CD14-positive monocyte (primary cell): ENCODE results near the gene REPIN1. TPM values are rescaled to one million over a fixed set of nuclear protein-coding genes. Genes with fewer than 3 reads are reported as not detected.

Source experiments
- DNase-seq, 3 donors: peaks; one replicate each; pipeline ENCODE4 v3.0.0-alpha.2; 2011 to 2022
- H2AFZ ChIP-seq: 2 replicates; pipeline ENCODE4 v1.6.0; 2012; ENCODE audit warnings: mild to moderate bottlenecking, low read depth, low read length, inconsistent platforms; ENCODE audit not compliant: insufficient read depth, poor library complexity, severe bottlenecking
- H3K27ac ChIP-seq, 2 donors: 1 replicate in 1 of 2; 2 replicates in 1 of 2; pipeline ENCODE4 v1.5.1; 2012 to 2013; ENCODE audit warnings: low read length in 2 of 2, control low read depth in 1 of 2, inconsistent platforms in 1 of 2, low read depth in 1 of 2, mild to moderate bottlenecking in 1 of 2
- H3K27me3 ChIP-seq, 2 donors: one replicate each; pipeline versions ENCODE4 v1.6.0 to v1.6.1; 2011 to 2013; ENCODE audit warnings: low read length in 2 of 2; ENCODE audit not compliant: control insufficient read depth in 2 of 2, insufficient read depth in 2 of 2
- H3K36me3 ChIP-seq, 2 donors: replicated peaks in 1 of 2; 1 replicate in 1 of 2; 2 replicates in 1 of 2; pipeline versions ENCODE4 v1.5.1 to v1.6.1; 2012 to 2013; ENCODE audit warnings: low read length in 2 of 2, control low read depth in 1 of 2, inconsistent platforms in 1 of 2, mild to moderate bottlenecking in 1 of 2; ENCODE audit not compliant: insufficient read depth in 2 of 2, control insufficient read depth in 1 of 2
- H3K4me1 ChIP-seq, 2 donors: 1 replicate in 1 of 2; 2 replicates in 1 of 2; pipeline versions ENCODE4 v1.5.1 to v1.6.1; 2012 to 2013; ENCODE audit warnings: low read length in 2 of 2, control low read depth in 1 of 2, inconsistent platforms in 1 of 2, mild to moderate bottlenecking in 1 of 2, moderate library complexity in 1 of 2; ENCODE audit not compliant: insufficient read depth in 2 of 2, control insufficient read depth in 1 of 2
- H3K4me2 ChIP-seq: replicated peaks from 2 replicates; pipeline ENCODE3; 2012; ENCODE audit warnings: low read length, moderate library complexity, mild to moderate bottlenecking; ENCODE audit not compliant: poor library complexity, severe bottlenecking; ENCODE audit errors: extremely low read depth
- H3K4me3 ChIP-seq, 3 experiments: fragments of 200-600 bp in 1 of 3; sonication (generic) in 1 of 3; replicated peaks in 1 of 3; 1 replicate in 2 of 3; 2 replicates in 1 of 3; pipeline ENCODE4 v1.5.1; 2011 to 2013; ENCODE audit warnings: low read length in 3 of 3, mild to moderate bottlenecking in 3 of 3, control low read depth in 2 of 3, low read depth in 2 of 3, inconsistent platforms in 1 of 3, moderate library complexity in 1 of 3
- H3K79me2 ChIP-seq: 2 replicates; pipeline ENCODE4 v1.6.0; 2012; ENCODE audit warnings: mild to moderate bottlenecking, control low read depth, inconsistent platforms, low read length, moderate library complexity; ENCODE audit not compliant: insufficient read depth
- H3K9ac ChIP-seq: 2 replicates; pipeline ENCODE4 v1.6.0; 2017; ENCODE audit warnings: low read length, mild to moderate bottlenecking; ENCODE audit not compliant: insufficient read depth, poor library complexity, severe bottlenecking
- H3K9me3 ChIP-seq, 2 donors: replicated peaks in 1 of 2; 1 replicate in 1 of 2; 2 replicates in 1 of 2; pipeline versions ENCODE4 v1.5.1 to v1.6.1; 2012 to 2013; ENCODE audit warnings: low read length in 2 of 2, control low read depth in 1 of 2; ENCODE audit not compliant: control insufficient read depth in 1 of 2, insufficient read depth in 1 of 2
- H4K20me1 ChIP-seq: 2 replicates; pipeline ENCODE4 v1.6.0; 2012; ENCODE audit warnings: mild to moderate bottlenecking, low read length, control low read depth, moderate library complexity; ENCODE audit not compliant: insufficient read depth
- H3K27ac Mint-ChIP-seq, 7 donors: one replicate each; pipeline ENCODE4 v1.8.0; 2020; ENCODE audit warnings: mild to moderate bottlenecking in 7 of 7, mixed read lengths in 7 of 7, moderate library complexity in 6 of 7, inconsistent platforms in 2 of 7
- H3K27me3 Mint-ChIP-seq, 3 donors: one replicate each; pipeline ENCODE4 v1.8.0; 2021 to 2022; ENCODE audit warnings: low read depth in 3 of 3, mild to moderate bottlenecking in 3 of 3, mixed read lengths in 3 of 3, moderate library complexity in 3 of 3, inconsistent platforms in 1 of 3
- H3K36me3 Mint-ChIP-seq, 2 donors: one replicate each; pipeline ENCODE4 v1.8.0; 2020; ENCODE audit warnings: mixed read lengths in 2 of 2, inconsistent platforms in 1 of 2, mild to moderate bottlenecking in 1 of 2
- H3K4me1 Mint-ChIP-seq: one replicate; pipeline ENCODE4 v1.8.0; 2020; ENCODE audit warnings: mild to moderate bottlenecking, mixed read lengths
- H3K4me3 Mint-ChIP-seq, 2 donors: one replicate each; pipeline ENCODE4 v1.8.0; 2020; ENCODE audit warnings: mild to moderate bottlenecking in 2 of 2, mixed read lengths in 2 of 2, moderate library complexity in 1 of 2
- H3K9me3 Mint-ChIP-seq, 7 donors: one replicate each; pipeline ENCODE4 v1.8.0; 2020 to 2022; ENCODE audit warnings: mixed read lengths in 7 of 7, mild to moderate bottlenecking in 6 of 7, moderate library complexity in 6 of 7, inconsistent platforms in 2 of 7
- CTCF ChIP-seq: fragments of 200-600 bp; IDR thresholded peaks from one replicate; pipeline ENCODE4 v1.8.0; 2022; ENCODE audit warnings: antibody characterized with exemption, mild to moderate bottlenecking
- WGBS: methylation state at CpG from one replicate; pipeline ENCODE4 v1.1.5; 2013; ENCODE audit warnings: missing lambda C conversion rate; ENCODE audit not compliant: insufficient coverage; 5-methylcytosine and 5-hydroxymethylcytosine counted together
- intact Hi-C, 2 donors: fragments of 100-400 bp; cut with micrococcal nuclease; formaldehyde crosslinking; loops; one replicate each; pipeline versions ENCODE4 v1.15.0 to v1.15.1; 2023
- polyA plus RNA-seq, 3 donors: library from polyadenylated mRNA; depleted of rRNA in 1 of 3; unstranded in 2 of 3; stranded (reverse) in 1 of 3; fragments of 300-500 nt in 2 of 3; fragments of >200 nt in 1 of 3; fragmentation: Illumina TruSeq in 2 of 3; gene quantifications; 1 replicate in 2 of 3; 2 replicates in 1 of 3; pipeline ENCODE4 v1.2.3, GENCODE V29; 2012 to 2021

REPIN1 gene
- polyA plus RNA-seq, 3 donors, result 32.7 to 42.9 (median 39.0) TPM

GRCh38 chr7:150377196-150377595 is 8.6 kb downstream of the REPIN1 start:
- Mint-ChIP-seq H3K9me3 (no peaks in the 10 kb centered on the region), H3K4me1 (peaks cover 41% of the 10 kb centered on the region), H3K4me3 (no peak overlapping the region), H3K27me3 (peaks cover 0 to 1% (median 0%) of the 10 kb centered on the region in 3 donors), H3K27ac (peak overlapping the region in 6 of 7 donors; percentile 11 to 86 (median 58)), H3K36me3 (peaks cover 21 to 41% of the 10 kb centered on the region in 2 donors)
- peak in 2 of 3 donors; percentile 24 to 57 for DNase-seq
- peaks cover 46% of the 10 kb centered on the region for H3K79me2 ChIP-seq
- no peak overlapping the region for H3K4me3 ChIP-seq
- intact Hi-C loops, result loop anchor here in 1 of 2 donors (10.0 kb wide), 1 partner anchor 708 kb away; the partner anchor contains the start of genes AGAP3, FASTK and TMUB1
- H3K9ac ChIP-seq, result no peak overlapping the region
- TF ChIP-seq CTCF, result no peak
- peaks cover 30% of the 10 kb centered on the region for H4K20me1 ChIP-seq
- H3K9me3 ChIP-seq, result no peaks in the 10 kb centered on the region
- no peak overlapping the region for H3K4me2 ChIP-seq
- H3K27ac ChIP-seq, result no peak overlapping the region
- H3K36me3 ChIP-seq, result peaks cover 22 to 25% of the 10 kb centered on the region in 2 donors
- no peaks in the 10 kb centered on the region for H3K27me3 ChIP-seq
- peaks cover 30 to 35% of the 10 kb centered on the region in 2 donors for H3K4me1 ChIP-seq
- 36% methylated on average over 1 of the region's 3 CpGs for WGBS
- H2AFZ ChIP-seq, result no peak overlapping the region

- no peaks in the 10 kb centered on the region for H3K9me3 Mint-ChIP-seq
- Histone ChIP-seq H3K79me2 (peaks cover 45% of the 10 kb centered on the region), H3K36me3 (peaks cover 20% of the 10 kb centered on the region in 2 donors), H3K27me3 (no peaks in the 10 kb centered on the region), H4K20me1 (peaks cover 25% of the 10 kb centered on the region), H3K27ac (no peak overlapping the region), H3K9ac (no peak overlapping the region), H3K4me1 (peaks cover 30 to 35% of the 10 kb centered on the region in 2 donors), H2AFZ (no peak overlapping the region), H3K4me3 (no peak overlapping the region), H3K9me3 (no peaks in the 10 kb centered on the region), H3K4me2 (no peak overlapping the region)
- DNase-seq, result no peak
- H3K4me1 Mint-ChIP-seq, result peaks cover 42% of the 10 kb centered on the region
- WGBS, result 100% methylated on average over 1 of the region's 4 CpGs
- TF ChIP-seq CTCF, result no peak
- H3K27me3 Mint-ChIP-seq, result peaks cover 0 to 1% (median 0%) of the 10 kb centered on the region in 3 donors
- peaks cover 18 to 39% of the 10 kb centered on the region in 2 donors for H3K36me3 Mint-ChIP-seq
- no peak overlapping the region for H3K4me3 Mint-ChIP-seq
- intact Hi-C loops, result loop anchor here in 1 of 2 donors (1.0 to 10.0 kb wide), 2 partner anchors 7 to 707 kb away; partner anchors contain the start of genes AGAP3, FASTK and TMUB1
- peak overlapping the region in 6 of 7 donors; percentile 10 to 86 (median 76) for H3K27ac Mint-ChIP-seq
Measured at GRCh38 chr7:150377635-150378034, 9.0 kb downstream of the REPIN1 start.
